Keratinocyte (primary cell): Measurements from ENCODE around the gene HACD1. TPM values are rescaled to one million over a fixed set of nuclear protein-coding genes. Genes with fewer than 3 reads are reported as not detected.

Experiments
- DNase-seq: peaks from one replicate; pipeline ENCODE4 v3.0.0-alpha.2; 2011; ENCODE audit warnings: low read depth, missing footprints, low spot score
- FAIRE-seq: peaks from 2 replicates; lab custom pipeline; 2011; peaks lifted over from hg19 to GRCh38; lab: Jason Lieb, UNC
- H2AFZ ChIP-seq: 2 replicates; pipeline ENCODE4 v1.6.0; 2012; ENCODE audit warnings: low read length, control low read depth, inconsistent platforms; ENCODE audit not compliant: control insufficient read depth
- H3K27ac ChIP-seq: 2 replicates; pipeline ENCODE4 v1.5.1; 2011; ENCODE audit warnings: low read length; ENCODE audit not compliant: control insufficient read depth, insufficient read depth
- H3K27me3 ChIP-seq: 3 replicates; pipeline ENCODE4 v1.6.0; 2011; ENCODE audit warnings: low read length; ENCODE audit not compliant: control insufficient read depth, insufficient read depth; ENCODE audit errors: extremely low read depth
- H3K36me3 ChIP-seq, 2 experiments: 2 replicates in 1 of 2; 3 replicates in 1 of 2; pipeline ENCODE4 v1.5.1; 2011; ENCODE audit warnings: low read length in 2 of 2, mild to moderate bottlenecking in 1 of 2; ENCODE audit not compliant: control insufficient read depth in 2 of 2, insufficient read depth in 2 of 2; ENCODE audit errors: extremely low read depth in 1 of 2
- H3K4me1 ChIP-seq: 3 replicates; pipeline ENCODE4 v1.5.1; 2011; ENCODE audit warnings: low read length; ENCODE audit not compliant: control insufficient read depth, insufficient read depth; ENCODE audit errors: extremely low read depth
- H3K4me2 ChIP-seq: 3 replicates; pipeline ENCODE4 v1.6.0; 2011; ENCODE audit warnings: low read depth, low read length; ENCODE audit not compliant: control insufficient read depth, insufficient read depth; ENCODE audit errors: extremely low read depth
- H3K4me3 ChIP-seq, 3 experiments: fragments of 200-600 bp in 1 of 3; sonication (generic) in 1 of 3; 2 replicates in 2 of 3; 3 replicates in 1 of 3; pipeline ENCODE4 v1.5.1; 2011 to 2016; ENCODE audit warnings: low read length in 3 of 3, mild to moderate bottlenecking in 3 of 3, control low read depth in 2 of 3, inconsistent platforms in 1 of 3, low read depth in 1 of 3, mixed read lengths in 1 of 3, mixed run types in 1 of 3, moderate library complexity in 1 of 3; ENCODE audit not compliant: control insufficient read depth in 2 of 3, insufficient read depth in 2 of 3; ENCODE audit errors: extremely low read depth in 1 of 3
- H3K79me2 ChIP-seq: 2 replicates; pipeline ENCODE4 v1.6.0; 2012; ENCODE audit warnings: low read length; ENCODE audit not compliant: control insufficient read depth, insufficient read depth
- H3K9ac ChIP-seq: 3 replicates; pipeline ENCODE4 v1.6.0; 2011; ENCODE audit warnings: low read length; ENCODE audit not compliant: control insufficient read depth, insufficient read depth; ENCODE audit errors: extremely low read depth
- H3K9me1 ChIP-seq: 3 replicates; pipeline ENCODE4 v1.6.0; 2011; ENCODE audit warnings: low read length; ENCODE audit not compliant: control insufficient read depth, insufficient read depth; ENCODE audit errors: extremely low read depth
- H3K9me3 ChIP-seq: 2 replicates; pipeline ENCODE4 v1.5.1; 2012; ENCODE audit warnings: low read depth, low read length; ENCODE audit not compliant: control insufficient read depth
- H4K20me1 ChIP-seq: 3 replicates; pipeline ENCODE4 v1.6.0; 2011; ENCODE audit warnings: low read length; ENCODE audit not compliant: control insufficient read depth, insufficient read depth; ENCODE audit errors: extremely low read depth
- CTCF ChIP-seq, 3 experiments: IDR thresholded peaks in 1 of 3; conservative IDR thresholded peaks in 1 of 3; optimal IDR thresholded peaks in 1 of 3; 2 replicates in 2 of 3; 3 replicates in 1 of 3; pipeline versions ENCODE3 to v1.5.1; 2011; ENCODE audit warnings: low read length in 3 of 3, mild to moderate bottlenecking in 3 of 3, moderate library complexity in 2 of 3, control low read depth in 1 of 3, inconsistent platforms in 1 of 3; ENCODE audit not compliant: insufficient read depth in 2 of 3; ENCODE audit errors: extremely low read depth in 1 of 3
- EZH2 ChIP-seq: IDR thresholded peaks from one replicate; pipeline ENCODE4 v1.6.1; 2012; ENCODE audit warnings: inconsistent platforms, mild to moderate bottlenecking, low read length, moderate library complexity
- dilution Hi-C: fragments of 300-500 bp; cut with MboI; formaldehyde crosslinking; loops from one replicate; pipeline ENCODE4 v1.7.0; 2020; ENCODE audit warnings: low sequenced_read_pairs; ENCODE audit not compliant: extremely low pct_ligation_motif_present
- polyA plus RNA-seq, 5 experiments: library from polyadenylated mRNA; depleted of rRNA in 3 of 5; stranded (reverse) in 3 of 5; stranded (forward) in 1 of 5; unstranded in 1 of 5; fragments of >200 nt; gene quantifications; 1 replicate in 1 of 5; 2 replicates in 3 of 5; 3 replicates in 1 of 5; pipeline versions ENCODE4 v1.2.1 to v1.2.3, GENCODE V29; 2011 to 2012; ENCODE audit warnings: missing spikeins in 2 of 5, low read depth in 1 of 5, low replicate concordance in 1 of 5

Gene HACD1
- polyA plus RNA-seq, 1 donor (not counting 4 experiments of a cell fraction or from before 2014, with no cell fraction given), result 46.3 TPM

GRCh38 chr10:17607060-17607459 lies 10.1 kb downstream of the HACD1 start:
- Histone ChIP-seq H3K9ac (no peak overlapping the region), H3K9me1 (no peaks in the 10 kb centered on the region), H3K4me3 (no peak overlapping the region), H3K36me3 (no peaks in the 10 kb centered on the region), H2AFZ (no peak overlapping the region), H3K27me3 (no peaks in the 10 kb centered on the region), H3K27ac (no peak overlapping the region), H4K20me1 (no peaks in the 10 kb centered on the region), H3K79me2 (no peaks in the 10 kb centered on the region), H3K9me3 (no peaks in the 10 kb centered on the region), H3K4me2 (no peak overlapping the region), H3K4me1 (no peaks in the 10 kb centered on the region)
- no peak for TF ChIP-seq CTCF (optimal IDR thresholded peaks at IDR 0.05 in 1 of 3, IDR thresholded peaks at IDR 0.05 in 1 of 3, conservative IDR thresholded peaks at IDR 0.05 in 1 of 3; ENCODE audit: extremely low read depth in 1 of 3, insufficient read depth in 2 of 3, low read length in 3 of 3)
- no peak for TF ChIP-seq EZH2
- dilution Hi-C loops, result no loop called here
- DNase-seq, result no peak
- FAIRE-seq, result no peak

GRCh38 chr10:17606547-17607040 lies 10.6 kb downstream of the HACD1 start:
- no peak overlapping the region for H3K4me2 ChIP-seq
- no peak overlapping the region for H3K27ac ChIP-seq
- no peak for FAIRE-seq
- H2AFZ ChIP-seq, result no peak overlapping the region
- H3K79me2 ChIP-seq, result no peaks in the 10 kb centered on the region
- H3K9ac ChIP-seq, result no peak overlapping the region
- H3K36me3 ChIP-seq, result peaks cover 0 to 1% of the 10 kb centered on the region in 2 experiments
- H3K4me1 ChIP-seq, result no peaks in the 10 kb centered on the region
- H3K27me3 ChIP-seq, result no peaks in the 10 kb centered on the region
- DNase-seq, result no peak
- H3K9me3 ChIP-seq, result no peaks in the 10 kb centered on the region
- no peaks in the 10 kb centered on the region for H3K9me1 ChIP-seq
- dilution Hi-C loops, result no loop called here
- no peaks in the 10 kb centered on the region for H4K20me1 ChIP-seq
- H3K4me3 ChIP-seq, result no peak overlapping the region
- no peak for TF ChIP-seq CTCF (optimal IDR thresholded peaks at IDR 0.05 in 1 of 3, IDR thresholded peaks at IDR 0.05 in 1 of 3, conservative IDR thresholded peaks at IDR 0.05 in 1 of 3; ENCODE audit: extremely low read depth in 1 of 3, insufficient read depth in 2 of 3, low read length in 3 of 3)
- no peak for TF ChIP-seq EZH2
